Sigmoid colon (tissue), 7 donors: ENCODE measurements around the gene VMAC. TPM values are rescaled to one million over a fixed set of nuclear protein-coding genes. Genes with fewer than 3 reads are reported as not detected.
A peak's percentile ranks its signal among the peaks of the same experiment; 100 is the strongest.

Source experiments
- DNase-seq: peaks from one replicate; pipeline ENCODE4 v3.0.0-alpha.2; 2019
- H3K27ac ChIP-seq, 4 donors: fragments of 200-600 bp; sonication (generic); one replicate each; pipeline ENCODE4 v1.5.1; 2016 to 2019; ENCODE audit warnings: mild to moderate bottlenecking in 1 of 4
- H3K27me3 ChIP-seq, 3 donors: fragments of 200-600 bp; sonication (generic); one replicate each; pipeline ENCODE4 v1.5.1; 2019; ENCODE audit warnings: mild to moderate bottlenecking in 1 of 3
- H3K36me3 ChIP-seq, 4 donors: fragments of 200-600 bp; sonication (generic); one replicate each; pipeline ENCODE4 v1.5.1; 2016 to 2019
- H3K4me1 ChIP-seq, 4 donors: fragments of 200-600 bp; sonication (generic); one replicate each; pipeline ENCODE4 v1.5.1; 2017 to 2019
- H3K4me3 ChIP-seq, 4 donors: fragments of 200-600 bp; sonication (generic); one replicate each; pipeline ENCODE4 v1.5.1; 2017 to 2019; ENCODE audit warnings: mild to moderate bottlenecking in 2 of 4, moderate library complexity in 1 of 4
- H3K9me3 ChIP-seq, 4 donors: fragments of 200-600 bp in 3 of 4; sonication (generic) in 3 of 4; one replicate each; pipeline versions ENCODE4 v1.5.1 to v1.6.1; 2013 to 2019
- CTCF ChIP-seq, 4 experiments: fragments of 450-650 bp in 3 of 4; fragments of 200-600 bp in 1 of 4; IDR thresholded peaks; one replicate each; pipeline ENCODE4 v1.5.1; 2016 to 2019; ENCODE audit warnings: antibody characterized with exemption in 4 of 4, mild to moderate bottlenecking in 3 of 4, moderate library complexity in 2 of 4
- EP300 ChIP-seq, 4 donors: sonication (generic); formaldehyde crosslinking; IDR thresholded peaks; one replicate each; pipeline ENCODE4 v1.6.1; 2017; ENCODE audit warnings: antibody characterized with exemption in 4 of 4
- POLR2A ChIP-seq, 2 donors: fragments of 450-650 bp; IDR thresholded peaks; one replicate each; pipeline ENCODE4 v1.6.1; 2016; ENCODE audit warnings: antibody characterized with exemption in 2 of 2, mild to moderate bottlenecking in 2 of 2, moderate library complexity in 2 of 2
- POLR2AphosphoS5 ChIP-seq, 4 donors: sonication (generic); formaldehyde crosslinking; IDR thresholded peaks; one replicate each; pipeline ENCODE4 v1.6.1; 2017; ENCODE audit warnings: antibody characterized with exemption in 4 of 4
- WGBS, 2 donors: extraction: QIAGEN DNeasy Blood & Tissue Kit; methylation state at CpG; one replicate each; pipeline ENCODE4 v1.1.7; 2013; 5-methylcytosine and 5-hydroxymethylcytosine counted together
- intact Hi-C: fragments of 100-400 bp; cut with DNase I; formaldehyde crosslinking; loops from one replicate; pipeline ENCODE4 v1.15.1; 2023
- polyA plus RNA-seq, 3 donors: library from polyadenylated mRNA; stranded (reverse); fragments of 200-250 nt; gene quantifications; one replicate each; pipeline ENCODE4 v1.2.3, GENCODE V29; 2013
- total RNA-seq, 4 donors: library from RNA; depleted of rRNA; stranded (reverse); fragments of >200 nt; gene quantifications; one replicate each; pipeline ENCODE4 v1.1.0, GENCODE V29; 2016
- donor health status: healthy with polysubstance abuse.
- donor health status: Bipolar disorder and iron deficiency.
- donor health status: healthy.

VMAC gene
- total and polyA plus RNA-seq, 7 donors, result 1.6 to 14.4 (median 6.4) TPM

GRCh38 chr19:5941673-5942072 lies 37.0 kb downstream of the VMAC start:
- no peak for DNase-seq
- no peak for TF ChIP-seq POLR2AphosphoS5 (IDR thresholded peaks at IDR 0.05)
- TF ChIP-seq POLR2A (IDR thresholded peaks at IDR 0.05), result no peak
- TF ChIP-seq CTCF (IDR thresholded peaks at IDR 0.05), result no peak
- TF ChIP-seq EP300 (IDR thresholded peaks at IDR 0.05), result no peak
- peaks cover 0 to 27% (median 9%) of the 10 kb centered on the region in 4 donors for H3K36me3 ChIP-seq
- no peaks in the 10 kb centered on the region for H3K9me3 ChIP-seq
- H3K4me3 ChIP-seq, result no peak overlapping the region
- intact Hi-C loops, result loop anchor here (5.0 kb wide), 1 partner anchor 34 kb away; no protein-coding TSS in a partner anchor
- WGBS, 2 donors, result 92 to 93% methylated on average over 11 of the region's 11 CpGs
- peak overlapping the region; percentile 61 to 78 (median 76) for H3K27ac ChIP-seq
- no peaks in the 10 kb centered on the region for H3K27me3 ChIP-seq
- peaks cover 0 to 78% (median 62%) of the 10 kb centered on the region in 4 donors for H3K4me1 ChIP-seq

- WGBS, 2 donors, result 80 to 87% methylated on average over 10 of the region's 10 CpGs
- peak overlapping the region; percentile 61 to 78 (median 76) for H3K27ac ChIP-seq
- H3K4me3 ChIP-seq, result no peak overlapping the region
- no peaks in the 10 kb centered on the region for H3K27me3 ChIP-seq
- H3K9me3 ChIP-seq, result no peaks in the 10 kb centered on the region
- TF ChIP-seq POLR2AphosphoS5 (IDR thresholded peaks at IDR 0.05), result no peak
- TF ChIP-seq POLR2A (IDR thresholded peaks at IDR 0.05), result no peak
- no peak for TF ChIP-seq EP300 (IDR thresholded peaks at IDR 0.05)
- TF ChIP-seq CTCF (IDR thresholded peaks at IDR 0.05), result no peak
- H3K36me3 ChIP-seq, result peaks cover 0 to 27% (median 9%) of the 10 kb centered on the region in 4 donors
- H3K4me1 ChIP-seq, result peaks cover 0 to 79% (median 67%) of the 10 kb centered on the region in 4 donors
- no peak for DNase-seq
- intact Hi-C loops, result loop anchor here (5.0 kb wide), 1 partner anchor 36 kb away; no protein-coding TSS in a partner anchor
Measured at GRCh38 chr19:5943045-5943444, 38.4 kb downstream of the VMAC start.

- TF ChIP-seq CTCF (IDR thresholded peaks at IDR 0.05), result no peak
- TF ChIP-seq POLR2AphosphoS5 (IDR thresholded peaks at IDR 0.05), result no peak
- TF ChIP-seq EP300 (IDR thresholded peaks at IDR 0.05), result no peak
- no peak for TF ChIP-seq POLR2A (IDR thresholded peaks at IDR 0.05)
- H3K9me3 ChIP-seq, result no peaks in the 10 kb centered on the region
- peak overlapping the region; percentile 61 to 78 (median 76) for H3K27ac ChIP-seq
- no peak overlapping the region for H3K4me3 ChIP-seq
- H3K4me1 ChIP-seq, result peaks cover 0 to 79% (median 67%) of the 10 kb centered on the region in 4 donors
- peaks cover 0 to 27% (median 9%) of the 10 kb centered on the region in 4 donors for H3K36me3 ChIP-seq
- intact Hi-C loops, result loop anchor here (5.0 kb wide), 1 partner anchor 36 kb away; no protein-coding TSS in a partner anchor
- DNase-seq, result no peak
- H3K27me3 ChIP-seq, result no peaks in the 10 kb centered on the region
- WGBS, 2 donors, result 76 to 88% methylated on average over 10 of the region's 10 CpGs
Measured at GRCh38 chr19:5943623-5944022, 39.0 kb downstream of the VMAC start.

- peaks cover 0 to 95% (median 92%) of the 10 kb centered on the region in 4 donors for H3K4me1 ChIP-seq
- no peaks in the 10 kb centered on the region for H3K27me3 ChIP-seq
- H3K36me3 ChIP-seq, result no peaks in the 10 kb centered on the region
- TF ChIP-seq POLR2A (IDR thresholded peaks at IDR 0.05), result no peak
- TF ChIP-seq EP300 (IDR thresholded peaks at IDR 0.05), result peak in 2 of 4 donors; percentile 6 to 52
- TF ChIP-seq POLR2AphosphoS5 (IDR thresholded peaks at IDR 0.05), result peak in 3 of 4 donors; percentile 35 to 61 (median 52)
- H3K27ac ChIP-seq, result peak overlapping the region; percentile 85 to 92 (median 88)
- intact Hi-C loops, result no loop called here
- H3K4me3 ChIP-seq, result peak overlapping the region in 2 of 4 donors; percentile 1 to 5
- DNase-seq, result peak; percentile 94
- H3K9me3 ChIP-seq, result no peaks in the 10 kb centered on the region
- 73 to 76% methylated on average over 13 of the region's 13 CpGs for WGBS, 2 donors
Measured at GRCh38 chr19:5947435-5947834, 42.8 kb downstream of the VMAC start.

GRCh38 chr19:5948752-5949564 lies 44.3 kb downstream of the VMAC start:
- Histone ChIP-seq H3K27ac (peak overlapping the region; percentile 85 to 92 (median 88)), H3K4me3 (no peak overlapping the region), H3K27me3 (no peaks in the 10 kb centered on the region), H3K36me3 (no peaks in the 10 kb centered on the region), H3K4me1 (peaks cover 0 to 95% (median 92%) of the 10 kb centered on the region in 4 donors), H3K9me3 (no peaks in the 10 kb centered on the region)
- 61 to 84% methylated on average over 13 of the region's 13 CpGs for WGBS, 2 donors
- intact Hi-C loops, result no loop called here
- DNase-seq, result peak; percentile 90
- TF ChIP-seq POLR2A (IDR thresholded peaks at IDR 0.05), result no peak
- peak in 1 of 4 experiments; percentile 11 for TF ChIP-seq CTCF (IDR thresholded peaks at IDR 0.05)
- TF ChIP-seq POLR2AphosphoS5 (IDR thresholded peaks at IDR 0.05), result peak; percentile 60 to 76 (median 70)
- TF ChIP-seq EP300 (IDR thresholded peaks at IDR 0.05), result peak in 2 of 4 donors; percentile 20 to 26
